Loucy (cell line): Measurements from ENCODE around the gene HADH.

ENCODE experiments used
- H2AFZ ChIP-seq: fragments of 200-600 bp; sonication (generic); 2 replicates; pipeline ENCODE4 v1.6.0; 2016; ENCODE audit warnings: antibody characterized with exemption, mild to moderate bottlenecking, low read length, moderate library complexity
- H3F3A ChIP-seq: fragments of 200-600 bp; 2 replicates; pipeline ENCODE4 v1.6.0; 2016; ENCODE audit warnings: antibody characterized with exemption, low read depth, mild to moderate bottlenecking
- H3K27me3 ChIP-seq: fragments of 200-600 bp; sonication (generic); 2 replicates; pipeline ENCODE4 v1.6.1; 2014; ENCODE audit warnings: low read length, mild to moderate bottlenecking; ENCODE audit not compliant: insufficient read depth, poor library complexity, severe bottlenecking
- H3K36me3 ChIP-seq: fragments of 200-600 bp; sonication (generic); 2 replicates; pipeline ENCODE4 v1.6.1; 2016; ENCODE audit warnings: low read length; ENCODE audit not compliant: insufficient read depth
- H3K4me1 ChIP-seq: fragments of 200-600 bp; sonication (generic); 2 replicates; pipeline ENCODE4 v1.5.1; 2014; ENCODE audit warnings: low read length, mild to moderate bottlenecking; ENCODE audit not compliant: insufficient read depth, poor library complexity, severe bottlenecking
- H3K4me2 ChIP-seq: fragments of 200-600 bp; sonication (generic); 2 replicates; pipeline ENCODE4 v1.6.0; 2014; ENCODE audit warnings: antibody characterized with exemption, low read length, low read depth, mild to moderate bottlenecking; ENCODE audit not compliant: poor library complexity, severe bottlenecking
- H3K4me3 ChIP-seq: fragments of 200-600 bp; sonication (generic); 2 replicates; pipeline ENCODE4 v1.5.1; 2014; ENCODE audit warnings: low read length, mild to moderate bottlenecking, mixed read lengths; ENCODE audit not compliant: poor library complexity, severe bottlenecking
- H3K79me2 ChIP-seq: fragments of 200-600 bp; sonication (generic); 2 replicates; pipeline ENCODE4 v1.6.1; 2014; ENCODE audit warnings: low read length; ENCODE audit not compliant: insufficient read depth
- H3K9ac ChIP-seq: fragments of 200-600 bp; sonication (generic); 2 replicates; pipeline ENCODE4 v1.6.0; 2014; ENCODE audit warnings: mild to moderate bottlenecking, low read depth, low read length, moderate library complexity; ENCODE audit not compliant: poor library complexity, severe bottlenecking
- H3K9me2 ChIP-seq: fragments of 200-600 bp; sonication (generic); replicated peaks from 2 replicates; pipeline ENCODE4 v1.6.1; 2016; ENCODE audit warnings: low read depth, low read length, mixed read lengths
- H3K9me3 ChIP-seq: fragments of 200-600 bp; sonication (generic); 2 replicates; pipeline ENCODE4 v1.6.1; 2014; ENCODE audit warnings: mild to moderate bottlenecking, antibody characterized with exemption, low read length, low read depth; ENCODE audit not compliant: insufficient read depth
- H4K20me1 ChIP-seq: fragments of 200-600 bp; sonication (generic); 2 replicates; pipeline ENCODE4 v1.6.0; 2014; ENCODE audit warnings: antibody characterized with exemption, low read length, mild to moderate bottlenecking; ENCODE audit not compliant: insufficient read depth, poor library complexity, severe bottlenecking
- CTCF ChIP-seq: fragments of 200-600 bp; sonication (generic); conservative IDR thresholded peaks from 2 replicates; pipeline ENCODE4 v1.5.1; 2014; ENCODE audit warnings: mild to moderate bottlenecking, antibody characterized with exemption, low read length
- EZH2phosphoT487 ChIP-seq: fragments of 200-600 bp; IDR thresholded peaks from 2 replicates; pipeline ENCODE4 v1.6.1; 2018; ENCODE audit warnings: antibody characterized with exemption, mild to moderate bottlenecking, moderate library complexity, borderline replicate concordance

HADH gene

GRCh38 chr4:108030332-108030731 is 40.6 kb downstream of the HADH start:
- Histone ChIP-seq H3K4me1 (peaks cover 19% of the 10 kb centered on the region), H3K4me3 (no peak overlapping the region), H4K20me1 (no peaks in the 10 kb centered on the region), H3K9me2 (no peaks in the 10 kb centered on the region), H3F3A (no peaks in the 10 kb centered on the region), H3K4me2 (no peak overlapping the region), H3K9me3 (no peaks in the 10 kb centered on the region), H3K9ac (peak overlapping the region; percentile 1), H3K27me3 (no peaks in the 10 kb centered on the region), H3K36me3 (peaks cover 48% of the 10 kb centered on the region; the same call in 1 of the 2 replicates), H2AFZ (no peak overlapping the region), H3K79me2 (no peaks in the 10 kb centered on the region)
- TF ChIP-seq EZH2phosphoT487 (no peak), CTCF (peak; percentile 81)

GRCh38 chr4:108031427-108032083 is 41.9 kb downstream of the HADH start:
- no peak overlapping the region for H3K4me2 ChIP-seq

GRCh38 chr4:108033348-108033747 is 43.7 kb downstream of the HADH start:
- no peaks in the 10 kb centered on the region for H4K20me1 ChIP-seq
- peaks cover 32% of the 10 kb centered on the region for H3K4me1 ChIP-seq
- H3K9ac ChIP-seq: no peak overlapping the region
- no peak overlapping the region for H3K4me2 ChIP-seq
- TF ChIP-seq EZH2phosphoT487: no peak
- TF ChIP-seq CTCF: no peak
- no peaks in the 10 kb centered on the region for H3K27me3 ChIP-seq
- H3K4me3 ChIP-seq: no peak overlapping the region
- H3K9me2 ChIP-seq: no peaks in the 10 kb centered on the region
- H3K36me3 ChIP-seq: peaks cover 26% of the 10 kb centered on the region; the same call in 1 of the 2 replicates
- H3K79me2 ChIP-seq: no peaks in the 10 kb centered on the region
- no peak overlapping the region for H2AFZ ChIP-seq
- H3F3A ChIP-seq: no peaks in the 10 kb centered on the region
- H3K9me3 ChIP-seq: no peaks in the 10 kb centered on the region

More at GRCh38 chr4:108031427-108032083, 41.9 kb downstream of the HADH start:
- no peaks in the 10 kb centered on the region for H4K20me1 ChIP-seq
- H3K79me2 ChIP-seq: no peaks in the 10 kb centered on the region
- H3F3A ChIP-seq: no peaks in the 10 kb centered on the region
- no peaks in the 10 kb centered on the region for H3K27me3 ChIP-seq
- H3K4me1 ChIP-seq: peaks cover 31% of the 10 kb centered on the region
- H3K4me3 ChIP-seq: no peak overlapping the region
- H3K9ac ChIP-seq: no peak overlapping the region
- H3K9me3 ChIP-seq: no peaks in the 10 kb centered on the region
- TF ChIP-seq CTCF (no peak), EZH2phosphoT487 (no peak)
- H3K9me2 ChIP-seq: no peaks in the 10 kb centered on the region
- H3K36me3 ChIP-seq: peaks cover 44% of the 10 kb centered on the region; the same call in 1 of the 2 replicates
- H2AFZ ChIP-seq: no peak overlapping the region
